ENCODE data around the gene ZFP28. TPM values are rescaled to one million over a fixed set of nuclear protein-coding genes. Genes with fewer than 3 reads are reported as not detected.

ZFP28 gene
- total RNA-seq, 4 donors from 2014 or later, result 9.4 to 27.5 (median 12.7) TPM

GRCh38 chr19:56572589-56572988 lies 33.8 kb downstream of the ZFP28 start:
- no peak for DNase-seq (ENCODE audit: low spot score in 2 of 2)
- H3K4me3 ChIP-seq, result no peak overlapping the region
- TF ChIP-seq CTCF (IDR thresholded peaks at IDR 0.05) (no peak), EP300 (IDR thresholded peaks at IDR 0.05) (no peak), POLR2A (IDR thresholded peaks at IDR 0.05) (no peak)
- no peak overlapping the region for H3K27ac ChIP-seq
- no peaks in the 10 kb centered on the region for H3K27me3 ChIP-seq
- peaks cover 15 to 93% (median 35%) of the 10 kb centered on the region in 3 donors for H3K36me3 ChIP-seq
- 49 to 72% methylated on average over 2 of the region's 2 CpGs for WGBS, 2 donors
- peaks cover 13 to 96% (median 47%) of the 10 kb centered on the region in 4 donors for H3K9me3 ChIP-seq
- H3K4me1 ChIP-seq, result peaks cover 0 to 7% (median 0%) of the 10 kb centered on the region in 4 donors

- H3K9me3 ChIP-seq, result peaks cover 13 to 99% (median 58%) of the 10 kb centered on the region in 4 donors
Observed at GRCh38 chr19:56573914-56574313, 35.2 kb downstream of the ZFP28 start.

GRCh38 chr19:56577719-56578602 lies 39.2 kb downstream of the ZFP28 start:
- no peaks in the 10 kb centered on the region for H3K27me3 ChIP-seq
- H3K4me3 ChIP-seq, result no peak overlapping the region
- H3K27ac ChIP-seq, result no peak overlapping the region
- WGBS, 2 donors, result 95 to 96% methylated on average over 11 of the region's 11 CpGs
- H3K9me3 ChIP-seq, result peaks cover 17 to 100% (median 72%) of the 10 kb centered on the region in 4 donors
- no peaks in the 10 kb centered on the region for H3K4me1 ChIP-seq
- peaks cover 9 to 99% (median 11%) of the 10 kb centered on the region in 3 donors for H3K36me3 ChIP-seq
- TF ChIP-seq CTCF (IDR thresholded peaks at IDR 0.05), result no peak
- no peak for TF ChIP-seq EP300 (IDR thresholded peaks at IDR 0.05)
- no peak for TF ChIP-seq POLR2A (IDR thresholded peaks at IDR 0.05)
- DNase-seq (ENCODE audit: low spot score in 2 of 2), result no peak

More at GRCh38 chr19:56573914-56574313, 35.2 kb downstream of the ZFP28 start:
- Histone ChIP-seq H3K36me3 (peaks cover 15 to 99% (median 35%) of the 10 kb centered on the region in 3 donors), H3K27ac (no peak overlapping the region), H3K4me1 (no peaks in the 10 kb centered on the region), H3K27me3 (no peaks in the 10 kb centered on the region), H3K4me3 (no peak overlapping the region)
- no peak for DNase-seq (ENCODE audit: low spot score in 2 of 2)
- no peak for TF ChIP-seq EP300 (IDR thresholded peaks at IDR 0.05)
- no peak for TF ChIP-seq POLR2A (IDR thresholded peaks at IDR 0.05)
- TF ChIP-seq CTCF (IDR thresholded peaks at IDR 0.05), result no peak
- 98% methylated on average over 3 of the region's 3 CpGs for WGBS, 2 donors

GRCh38 chr19:56594446-56594782 lies 55.7 kb downstream of the ZFP28 start:
- Histone ChIP-seq H3K36me3 (peaks cover 0 to 27% (median 0%) of the 10 kb centered on the region in 3 donors), H3K27me3 (no peaks in the 10 kb centered on the region), H3K4me3 (peak overlapping the region; percentile 65 to 97 (median 90)), H3K9me3 (peaks cover 0 to 40% (median 0%) of the 10 kb centered on the region in 4 donors), H3K4me1 (peaks cover 0 to 14% (median 3%) of the 10 kb centered on the region in 4 donors), H3K27ac (peak overlapping the region in 2 of 4 donors; percentile 72 to 83)
- no peak for TF ChIP-seq CTCF (IDR thresholded peaks at IDR 0.05)
- no peak for TF ChIP-seq EP300 (IDR thresholded peaks at IDR 0.05)
- no peak for TF ChIP-seq POLR2A (IDR thresholded peaks at IDR 0.05)
- no peak for DNase-seq (ENCODE audit: low spot score in 2 of 2)
- 60 to 65% methylated on average over 4 of the region's 4 CpGs for WGBS, 2 donors
